PFSK-1 (cell line): Measurements from ENCODE around the gene RGN.
A peak's percentile ranks its signal among the peaks of the same experiment; 100 is the strongest.

ENCODE experiments used
- FOXP2 ChIP-seq: optimal IDR thresholded peaks from 2 replicates; pipeline ENCODE3; 2011; ENCODE audit warnings: borderline replicate concordance, control low read depth, inconsistent platforms; ENCODE audit not compliant: insufficient read depth; ENCODE audit errors: extremely low read length, extremely low read depth
- POLR2AphosphoS5 ChIP-seq: IDR thresholded peaks from 2 replicates; pipeline ENCODE4 v1.6.1; 2012; ENCODE audit warnings: low read depth, mild to moderate bottlenecking, control low read depth, low read length, moderate library complexity
- SIN3A ChIP-seq: IDR thresholded peaks from 2 replicates; pipeline ENCODE4 v1.6.1; 2012; ENCODE audit warnings: mild to moderate bottlenecking, low read length, moderate library complexity, borderline replicate concordance; ENCODE audit not compliant: insufficient read depth
- TAF1 ChIP-seq: IDR thresholded peaks from 2 replicates; pipeline ENCODE4 v1.6.1; 2012; ENCODE audit warnings: low read length, control low read depth, borderline replicate concordance; ENCODE audit not compliant: insufficient read depth
- TF ChIP-seq, protein P1 (sequence below), 2 experiments: IDR thresholded peaks; 2 replicates each; pipeline versions ENCODE4 v1.6.1 to v1.8.0; 2011 to 2012; ENCODE audit warnings: low read depth in 2 of 2, low read length in 2 of 2, control low read depth in 1 of 2, inconsistent platforms in 1 of 2, mild to moderate bottlenecking in 1 of 2, moderate library complexity in 1 of 2; ENCODE audit not compliant: insufficient read depth in 1 of 2

The RGN gene

DNA sequence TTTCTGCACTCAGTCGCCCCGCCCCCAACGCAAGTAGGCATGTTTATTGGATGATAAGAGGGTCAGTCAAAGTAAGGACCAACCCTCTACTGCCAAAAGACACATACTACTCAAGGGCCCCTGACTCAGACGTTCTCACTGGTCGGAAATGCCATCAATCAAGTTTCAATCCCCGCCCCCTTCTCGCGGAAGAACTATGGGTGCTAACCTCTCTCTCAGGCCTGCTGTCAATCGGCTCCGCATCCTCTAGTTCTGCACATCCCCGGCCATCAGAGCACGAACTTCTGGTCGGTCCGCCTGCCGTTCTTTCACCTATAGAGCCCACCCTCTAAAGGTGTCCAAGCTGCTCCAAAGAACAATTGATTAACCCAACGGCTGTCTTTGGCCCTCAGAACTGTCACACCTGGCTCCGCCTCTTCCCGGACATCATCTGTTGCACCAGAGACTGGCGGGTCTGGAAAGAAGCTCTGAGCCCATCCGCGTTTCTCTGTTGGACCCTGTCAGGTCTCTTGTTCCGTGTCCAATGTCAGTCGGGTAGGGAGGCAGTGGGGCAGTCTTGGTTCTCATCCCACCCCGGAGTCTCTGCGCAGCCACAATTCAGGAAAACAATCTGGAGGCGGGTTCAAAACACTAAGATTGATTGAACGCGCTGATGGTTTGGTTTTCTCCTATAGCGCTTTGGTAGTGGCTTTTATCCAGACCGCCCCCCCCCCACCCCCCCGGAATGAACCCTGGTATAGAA is 51.1 kb downstream of the RGN start:
- TF ChIP-seq FOXP2 (no peak), TAF1 (peak; percentile 61; the same call in 1 of the 2 replicates), SIN3A (0 out of 2 replicates have a peak, but pooled peaks have one; percentile 10), POLR2AphosphoS5 (no peak; the same call in 1 of the 2 replicates)
- TF ChIP-seq, protein P1, sequence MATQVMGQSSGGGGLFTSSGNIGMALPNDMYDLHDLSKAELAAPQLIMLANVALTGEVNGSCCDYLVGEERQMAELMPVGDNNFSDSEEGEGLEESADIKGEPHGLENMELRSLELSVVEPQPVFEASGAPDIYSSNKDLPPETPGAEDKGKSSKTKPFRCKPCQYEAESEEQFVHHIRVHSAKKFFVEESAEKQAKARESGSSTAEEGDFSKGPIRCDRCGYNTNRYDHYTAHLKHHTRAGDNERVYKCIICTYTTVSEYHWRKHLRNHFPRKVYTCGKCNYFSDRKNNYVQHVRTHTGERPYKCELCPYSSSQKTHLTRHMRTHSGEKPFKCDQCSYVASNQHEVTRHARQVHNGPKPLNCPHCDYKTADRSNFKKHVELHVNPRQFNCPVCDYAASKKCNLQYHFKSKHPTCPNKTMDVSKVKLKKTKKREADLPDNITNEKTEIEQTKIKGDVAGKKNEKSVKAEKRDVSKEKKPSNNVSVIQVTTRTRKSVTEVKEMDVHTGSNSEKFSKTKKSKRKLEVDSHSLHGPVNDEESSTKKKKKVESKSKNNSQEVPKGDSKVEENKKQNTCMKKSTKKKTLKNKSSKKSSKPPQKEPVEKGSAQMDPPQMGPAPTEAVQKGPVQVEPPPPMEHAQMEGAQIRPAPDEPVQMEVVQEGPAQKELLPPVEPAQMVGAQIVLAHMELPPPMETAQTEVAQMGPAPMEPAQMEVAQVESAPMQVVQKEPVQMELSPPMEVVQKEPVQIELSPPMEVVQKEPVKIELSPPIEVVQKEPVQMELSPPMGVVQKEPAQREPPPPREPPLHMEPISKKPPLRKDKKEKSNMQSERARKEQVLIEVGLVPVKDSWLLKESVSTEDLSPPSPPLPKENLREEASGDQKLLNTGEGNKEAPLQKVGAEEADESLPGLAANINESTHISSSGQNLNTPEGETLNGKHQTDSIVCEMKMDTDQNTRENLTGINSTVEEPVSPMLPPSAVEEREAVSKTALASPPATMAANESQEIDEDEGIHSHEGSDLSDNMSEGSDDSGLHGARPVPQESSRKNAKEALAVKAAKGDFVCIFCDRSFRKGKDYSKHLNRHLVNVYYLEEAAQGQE (IDR thresholded peaks at IDR 0.05; ENCODE audit: insufficient read depth in 1 of 2, low read depth in 2 of 2, low read length in 2 of 2), result no peak

DNA sequence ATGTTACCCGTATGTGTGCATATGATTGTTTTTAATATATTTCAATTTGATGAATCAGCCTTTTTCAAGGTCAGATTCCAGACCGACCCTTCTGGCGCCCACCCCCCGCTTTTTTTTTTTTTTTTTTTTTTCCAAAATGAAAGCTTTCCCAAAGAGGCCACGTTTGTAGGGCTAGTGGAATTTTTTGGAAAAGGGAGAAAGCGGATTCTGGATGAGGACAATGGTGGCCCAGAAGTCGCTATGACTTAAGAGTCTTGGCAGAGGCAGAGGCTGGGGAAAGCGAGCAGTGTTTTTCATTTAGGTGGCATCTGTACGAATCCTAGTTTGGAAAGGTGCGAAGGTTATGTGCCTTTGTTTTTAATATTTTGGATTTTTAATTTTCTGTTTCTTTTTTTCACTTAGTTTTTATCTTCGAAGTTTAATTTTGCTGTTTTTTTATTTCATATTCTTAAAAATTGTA is 51.7 kb downstream of the RGN start:
- TF ChIP-seq POLR2AphosphoS5, result no peak
- TF ChIP-seq, protein P1 (IDR thresholded peaks at IDR 0.05; ENCODE audit: insufficient read depth in 1 of 2, low read depth in 2 of 2, low read length in 2 of 2), result no peak
- no peak for TF ChIP-seq TAF1
- no peak for TF ChIP-seq FOXP2
- TF ChIP-seq SIN3A, result no peak

DNA sequence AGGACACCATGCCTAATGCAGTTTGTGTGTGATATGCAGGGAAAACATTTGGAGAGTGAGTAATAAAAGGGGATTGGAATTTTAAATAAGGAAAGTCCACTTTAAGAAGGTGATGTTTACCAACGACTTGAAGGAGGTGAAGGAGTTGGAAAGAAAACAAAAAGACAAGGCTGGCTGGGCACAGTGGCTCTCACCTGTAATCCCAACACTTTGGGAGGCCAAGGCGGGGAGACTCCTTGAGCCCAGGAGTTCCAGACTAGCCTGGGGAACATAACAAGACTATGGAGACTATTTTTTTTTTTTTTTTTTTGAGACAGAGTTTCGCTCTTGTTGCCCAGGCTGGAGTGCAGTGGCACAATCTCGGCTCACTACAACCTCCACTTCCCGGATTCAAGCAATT is 55.2 kb downstream of the RGN start:
- TF ChIP-seq FOXP2 (no peak), SIN3A (no peak), POLR2AphosphoS5 (no peak), TAF1 (no peak)
- TF ChIP-seq, protein P1 (IDR thresholded peaks at IDR 0.05; ENCODE audit: insufficient read depth in 1 of 2, low read depth in 2 of 2, low read length in 2 of 2), result no peak

DNA sequence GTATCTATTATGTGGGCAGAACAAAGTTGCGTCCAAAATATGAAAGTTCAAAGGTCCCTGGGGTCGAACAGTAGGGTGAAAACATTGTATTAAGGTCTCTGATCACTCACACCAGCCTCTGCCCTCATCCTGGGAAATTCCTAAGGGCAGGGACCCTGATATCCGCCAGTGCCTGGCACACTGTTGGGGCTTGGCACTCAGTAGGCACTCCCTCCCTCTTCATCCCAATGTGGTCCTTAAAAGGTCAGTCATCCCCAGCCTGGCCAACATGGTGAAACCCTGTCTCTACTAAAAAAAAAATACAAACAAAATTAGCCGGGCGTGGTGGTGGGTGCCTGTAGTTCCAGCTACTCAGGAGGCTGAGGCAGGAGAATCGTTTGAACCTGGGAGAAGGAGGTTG is 59.9 kb downstream of the RGN start:
- no peak for TF ChIP-seq FOXP2
